GM18861 (cell line): Measurements from ENCODE around the gene STK16.
"Not testable (repeated sequence)": the region's sequence is repeated elsewhere in the genome, so short reads cannot be mapped to it uniquely, and the experiment has no call there.

Source experiments
- ATAC-seq: cut with Tn5 transposase; IDR thresholded peaks from one replicate; pipeline ENCODE4 v1.9.1; 2021; ENCODE audit not compliant: unreplicated experiment

Gene STK16

GRCh38 chr2:219243291-219243761 lies 2.0 kb upstream of the STK16 start:
- ATAC-seq, result no peak

- no peak for ATAC-seq
These were observed 511 bp upstream of the STK16 start for GRCh38 chr2:219244789-219245147.

GRCh38 chr2:219245899-219246230 lies 586 bp downstream of the STK16 start:
- ATAC-seq, result no peak

GRCh38 chr2:219246559-219246958 lies 1.3 kb downstream of the STK16 start:
- no peak for ATAC-seq

GRCh38 chr2:219247678-219248642 lies 2.7 kb downstream of the STK16 start:
- no peak for ATAC-seq

GRCh38 chr2:219248845-219249202 lies 3.5 kb downstream of the STK16 start:
- no peak for ATAC-seq

GRCh38 chr2:219249203-219249980 lies 4.1 kb downstream of the STK16 start:
- peak; percentile 52 for ATAC-seq

- no peak for ATAC-seq
These were observed 4.9 kb downstream of the STK16 start for GRCh38 chr2:219250049-219250781.

GRCh38 chr2:219251656-219252055 lies 6.4 kb downstream of the STK16 start:
- no peak for ATAC-seq

GRCh38 chr2:219252084-219252483 lies 6.8 kb downstream of the STK16 start:
- no peak for ATAC-seq

- no peak for ATAC-seq
These were observed 7.3 kb downstream of the STK16 start for GRCh38 chr2:219252570-219252899.

GRCh38 chr2:219252900-219253752 lies 7.8 kb downstream of the STK16 start, which contains the start of gene TUBA4B:
TUBA4B (plus strand) TSS chr2:219253243; CDS start chr2:219253408, 165 bp downstream.
- ATAC-seq, result no peak

GRCh38 chr2:219253753-219254589 lies 8.7 kb downstream of the STK16 start, which contains the start of gene TUBA4A:
TUBA4A (minus strand) TSS chr2:219253918; CDS start chr2:219253858, 60 bp downstream.
- peak; percentile 30 for ATAC-seq

GRCh38 chr2:219254590-219255201 lies 9.4 kb downstream of the STK16 start:
- ATAC-seq, result peak; percentile 15

- not testable (repeated sequence) for ATAC-seq
These were observed 13.7 kb downstream of the STK16 start for GRCh38 chr2:219258942-219259341.

- ATAC-seq, result no peak
These were observed 16.0 kb downstream of the STK16 start for GRCh38 chr2:219261024-219261855.

GRCh38 chr2:219266232-219266631 lies 21.0 kb downstream of the STK16 start:
- no peak for ATAC-seq

- ATAC-seq, result no peak
These were observed 21.6 kb downstream of the STK16 start for GRCh38 chr2:219266886-219267285.
